ENCODE results near the gene ATP10D.

GRCh38 chr4:47572981-47573380 is 87.9 kb downstream of the ATP10D start:
- TF ChIP-seq POLR2A (IDR thresholded peaks at IDR 0.05; ENCODE audit: low read length) (no peak), GATA1 (IDR thresholded peaks at IDR 0.05; ENCODE audit: low read depth, low read length) (no peak)

Data from erythroblast (primary cell).